HG02642 (cell line): ENCODE results near the gene FBXO2.

ENCODE experiments used
- ATAC-seq: cut with Tn5 transposase; IDR thresholded peaks from one replicate; pipeline ENCODE4 v1.9.1; 2021; ENCODE audit warnings: mild to moderate bottlenecking; ENCODE audit not compliant: unreplicated experiment, poor library complexity

FBXO2 gene, protein sequence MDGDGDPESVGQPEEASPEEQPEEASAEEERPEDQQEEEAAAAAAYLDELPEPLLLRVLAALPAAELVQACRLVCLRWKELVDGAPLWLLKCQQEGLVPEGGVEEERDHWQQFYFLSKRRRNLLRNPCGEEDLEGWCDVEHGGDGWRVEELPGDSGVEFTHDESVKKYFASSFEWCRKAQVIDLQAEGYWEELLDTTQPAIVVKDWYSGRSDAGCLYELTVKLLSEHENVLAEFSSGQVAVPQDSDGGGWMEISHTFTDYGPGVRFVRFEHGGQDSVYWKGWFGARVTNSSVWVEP

DNA sequence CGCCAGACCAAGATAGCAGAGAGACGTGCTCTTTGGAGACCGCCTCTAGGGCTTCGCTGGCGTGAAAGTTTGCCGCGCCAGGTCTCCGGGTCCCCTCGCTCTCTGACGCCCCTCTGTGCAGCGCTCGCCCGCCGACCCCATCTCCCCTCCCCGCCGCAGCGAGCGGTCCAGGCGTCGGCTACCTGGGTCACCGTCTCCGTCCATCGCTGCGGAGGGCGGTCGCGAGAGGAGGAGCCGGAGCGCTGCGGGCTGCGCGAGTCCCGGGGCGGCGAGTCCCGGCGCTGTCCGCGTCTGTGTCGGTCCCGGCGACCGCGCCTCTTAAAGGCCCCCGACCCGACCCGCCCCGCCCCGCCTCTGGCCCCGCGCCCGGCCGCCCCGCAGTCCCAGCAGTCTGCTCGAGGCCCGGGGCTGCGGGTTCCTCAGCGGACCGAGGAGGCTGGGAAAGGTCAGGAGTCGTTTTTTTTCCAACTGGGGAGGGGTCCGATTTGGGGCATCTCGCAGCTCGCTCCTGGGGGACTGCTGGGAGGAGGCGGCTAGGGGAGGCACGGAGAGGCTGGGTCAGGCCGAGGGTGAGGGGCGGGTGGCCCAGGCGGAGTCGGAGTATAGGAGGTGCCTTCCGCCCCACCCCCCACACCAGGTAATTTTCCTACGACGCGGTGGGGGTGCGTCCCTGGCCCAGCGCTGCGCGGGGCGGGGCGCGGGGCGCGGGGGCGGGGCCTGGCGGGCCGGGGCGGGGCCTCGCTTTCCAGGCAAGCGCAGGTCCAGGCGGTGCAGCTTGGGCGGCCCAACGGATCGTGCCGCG is at the start of gene FBXO2, which contains the start of gene FBXO44:
Gene FBXO2 (minus strand): TSS at position 293 of the 802 bp plus-strand sequence. CDS start 89 bp downstream, at position 204.
Gene FBXO44 (plus strand): TSS at position 741 of the 802 bp plus-strand sequence. CDS start 959 bp downstream, outside the sequence.
- ATAC-seq = peak; percentile 71

DNA sequence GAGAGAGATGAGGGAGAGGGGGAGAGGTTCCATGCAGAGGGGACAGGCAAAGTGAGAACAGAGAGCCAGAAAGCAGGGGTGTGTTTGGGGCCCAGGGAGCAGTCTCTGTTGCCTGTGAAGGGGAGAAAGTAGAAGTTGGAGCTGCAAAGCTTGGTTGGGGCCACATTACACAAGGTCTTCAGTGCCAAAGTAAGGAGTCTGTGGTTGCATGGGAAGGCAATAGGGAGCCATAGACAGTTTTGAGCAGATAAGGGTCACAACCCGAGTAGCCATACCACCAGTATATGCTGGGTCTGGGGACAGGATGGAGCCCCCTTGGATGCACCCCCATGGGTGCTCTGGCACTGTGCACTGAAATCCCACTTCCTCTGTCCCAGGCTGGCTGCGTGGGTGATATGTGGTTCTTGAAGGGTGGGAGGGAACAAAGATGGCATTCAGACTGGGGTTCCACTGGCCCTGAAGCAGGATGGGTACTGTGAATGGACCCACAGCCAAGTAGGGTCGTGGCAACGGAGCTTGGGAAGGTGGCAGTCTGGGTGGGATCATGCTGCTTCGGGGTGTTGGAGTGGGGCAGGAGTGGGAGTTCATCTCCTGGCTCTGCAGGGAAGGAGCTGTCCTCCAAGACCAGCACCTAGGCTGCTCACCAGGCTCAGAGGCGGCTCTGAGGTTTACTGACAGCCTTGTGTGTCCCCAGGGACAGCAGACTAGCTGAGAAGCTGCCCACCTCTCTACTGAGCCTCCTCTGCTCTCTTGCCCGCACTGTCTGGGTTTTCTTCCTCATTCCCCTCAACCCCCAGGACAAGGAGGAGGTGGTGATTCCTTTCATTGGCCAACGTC is 49.3 kb upstream of the FBXO2 start:
- ATAC-seq = no peak

DNA sequence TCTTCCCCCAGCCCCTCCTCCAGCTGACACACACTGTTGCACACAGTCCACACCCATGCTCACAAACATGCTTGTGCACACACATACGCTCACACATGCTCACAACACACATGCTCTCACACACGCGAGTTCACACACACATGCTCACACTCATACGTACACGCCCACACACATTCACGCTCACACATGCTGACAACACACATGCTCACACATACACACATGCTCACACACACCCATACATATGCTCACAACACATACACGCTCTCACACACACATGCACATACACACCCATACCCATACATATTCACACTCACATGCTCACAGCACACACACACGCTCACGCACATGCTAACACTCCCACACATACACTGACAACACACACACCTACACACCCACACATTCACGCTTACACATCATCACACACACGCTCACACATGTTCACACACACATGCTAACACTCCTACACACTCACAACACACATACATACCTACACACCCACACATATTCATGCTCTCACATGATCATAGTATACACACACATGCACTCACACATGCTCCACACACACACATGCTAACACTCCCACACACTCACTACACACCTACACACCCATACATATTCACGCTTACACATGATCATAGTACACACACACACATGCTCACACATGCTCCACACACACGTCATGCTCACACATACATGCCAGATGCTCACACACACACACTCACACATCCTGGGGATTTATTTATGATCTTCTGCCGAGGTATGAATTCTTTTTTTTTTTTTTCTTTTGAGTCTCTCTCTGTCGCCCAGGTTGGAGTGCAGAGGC is 48.0 kb upstream of the FBXO2 start:
- ATAC-seq = no peak

DNA sequence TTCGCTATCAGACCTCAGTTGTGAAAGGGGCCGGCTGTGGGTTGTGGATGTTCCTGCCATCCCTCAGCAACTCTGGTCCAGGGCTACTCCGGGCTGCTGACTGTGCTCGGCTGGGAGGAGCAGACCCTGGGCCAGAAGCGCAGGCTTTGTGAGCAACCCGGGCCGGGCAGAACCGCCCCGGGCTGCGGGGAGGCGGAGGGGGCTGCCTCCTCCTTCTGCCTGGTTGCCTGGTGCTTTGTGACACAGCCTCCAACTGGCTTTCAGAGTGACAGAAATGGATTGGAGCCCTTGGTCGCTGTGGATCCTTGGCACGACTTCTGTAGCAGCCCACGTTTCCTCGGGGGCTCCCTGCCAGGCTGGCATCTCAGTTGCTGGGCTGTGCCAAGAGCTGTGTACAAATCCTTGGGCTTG is 47.3 kb upstream of the FBXO2 start:
- ATAC-seq = no peak

DNA sequence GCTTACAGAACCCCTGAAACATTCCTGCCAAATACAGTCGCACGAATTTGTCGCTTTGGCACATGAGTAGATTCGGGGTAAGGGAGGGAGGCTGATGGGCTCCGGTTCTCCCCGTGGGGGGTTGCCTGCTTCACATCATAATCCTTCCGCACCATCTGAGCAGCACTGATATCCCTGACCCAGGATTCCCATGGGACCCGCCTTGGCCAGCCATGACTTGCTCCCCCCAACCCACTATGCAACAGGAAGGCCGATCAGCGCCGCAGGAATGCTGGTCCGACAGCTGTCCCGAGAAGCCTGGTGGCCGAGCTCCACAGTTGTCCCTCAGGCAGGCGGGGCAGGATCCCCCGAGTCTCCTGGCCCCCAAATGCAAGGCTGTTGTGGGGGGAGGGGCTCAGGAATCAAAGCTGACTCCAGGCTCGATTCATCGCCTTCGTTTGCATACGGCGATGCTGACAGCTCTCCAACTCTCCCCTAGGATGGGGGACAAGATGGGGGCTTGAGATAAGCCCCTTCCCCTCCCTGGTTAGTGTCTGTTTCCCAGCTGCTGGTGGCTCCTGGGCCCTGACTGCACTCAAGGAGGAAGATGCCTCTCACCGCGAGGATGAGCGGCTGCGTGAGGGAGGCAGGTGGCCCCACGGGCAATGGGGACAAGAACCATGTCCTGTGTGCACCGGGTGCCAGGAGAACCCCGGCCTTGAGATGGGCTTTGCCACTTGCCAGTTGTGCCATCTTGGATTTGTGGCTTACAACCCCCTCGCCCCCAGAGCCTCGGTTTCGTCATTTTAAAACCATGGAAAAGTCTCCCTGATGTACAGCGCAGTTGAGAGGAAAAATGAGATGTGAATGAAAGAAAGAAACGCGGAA is 46.6 kb upstream of the FBXO2 start:
- ATAC-seq = no peak

DNA sequence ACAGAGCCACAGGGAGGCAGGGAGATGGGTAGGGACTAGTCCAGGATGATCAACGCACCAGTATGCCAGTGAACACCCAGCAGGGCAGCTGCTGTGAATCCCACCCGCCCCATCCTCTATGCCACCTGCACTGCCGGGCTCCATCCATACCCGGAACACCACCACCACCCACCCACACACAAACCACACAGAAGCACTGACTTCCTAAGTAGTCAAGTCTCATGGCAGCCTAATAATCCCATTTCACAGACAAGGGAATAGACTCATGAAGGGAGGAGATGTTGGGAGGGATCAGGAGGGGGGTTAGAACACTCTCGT is 43.6 kb upstream of the FBXO2 start:
- no peak for ATAC-seq

DNA sequence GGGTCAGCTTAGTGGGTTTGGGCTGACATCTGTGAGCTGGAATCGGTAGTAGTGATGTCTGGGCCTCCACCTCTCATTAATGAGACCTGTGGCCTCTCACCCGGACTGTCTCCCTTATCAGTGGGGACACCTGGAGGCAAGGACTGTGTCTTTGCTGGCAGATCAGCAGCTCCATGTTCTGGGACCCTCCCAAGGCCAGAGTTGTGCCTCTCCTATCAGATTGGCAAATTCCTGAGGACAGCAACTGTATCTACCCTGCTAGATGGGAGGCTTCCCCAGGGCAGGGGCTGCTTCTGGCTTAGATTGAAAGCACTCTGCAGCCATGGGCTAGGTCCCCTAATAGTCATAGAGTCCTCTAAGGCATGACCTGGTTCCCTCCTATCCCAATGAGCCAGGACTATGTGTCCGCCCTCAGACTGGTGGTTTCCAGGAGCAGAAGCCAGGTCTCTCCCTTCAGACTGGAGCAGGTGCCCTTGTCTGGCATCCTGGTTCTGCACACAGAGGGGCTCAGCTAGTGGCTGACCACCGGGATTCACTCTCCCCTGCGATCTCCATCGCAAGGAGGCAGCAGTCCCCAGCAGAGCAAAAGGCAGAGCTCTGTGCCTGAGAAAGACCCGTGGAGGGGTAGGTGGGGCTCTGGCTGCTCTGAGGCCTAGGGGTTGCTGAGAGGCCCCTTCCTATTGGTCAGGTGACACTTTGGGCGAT is 43.1 kb upstream of the FBXO2 start:
- no peak for ATAC-seq

DNA sequence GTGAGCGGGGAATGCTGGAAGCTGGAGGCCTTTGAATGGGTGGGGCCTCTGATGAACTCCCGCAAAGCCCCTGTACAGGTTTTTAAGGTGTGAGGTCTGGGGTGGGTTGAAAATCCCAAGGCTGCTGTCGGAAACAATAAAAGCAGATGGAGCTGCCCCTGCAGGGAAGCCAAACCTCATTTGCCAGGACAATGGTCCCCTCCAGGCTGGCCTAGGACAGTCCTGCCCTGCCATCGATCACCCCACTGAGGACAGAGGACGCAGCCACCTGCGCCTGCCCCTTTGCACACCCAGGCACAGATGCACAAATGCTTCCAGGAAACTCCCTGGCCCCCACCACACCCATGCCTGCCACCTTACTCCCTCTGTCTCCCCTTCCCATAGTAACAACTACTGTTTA is 41.6 kb upstream of the FBXO2 start:
- no peak for ATAC-seq

DNA sequence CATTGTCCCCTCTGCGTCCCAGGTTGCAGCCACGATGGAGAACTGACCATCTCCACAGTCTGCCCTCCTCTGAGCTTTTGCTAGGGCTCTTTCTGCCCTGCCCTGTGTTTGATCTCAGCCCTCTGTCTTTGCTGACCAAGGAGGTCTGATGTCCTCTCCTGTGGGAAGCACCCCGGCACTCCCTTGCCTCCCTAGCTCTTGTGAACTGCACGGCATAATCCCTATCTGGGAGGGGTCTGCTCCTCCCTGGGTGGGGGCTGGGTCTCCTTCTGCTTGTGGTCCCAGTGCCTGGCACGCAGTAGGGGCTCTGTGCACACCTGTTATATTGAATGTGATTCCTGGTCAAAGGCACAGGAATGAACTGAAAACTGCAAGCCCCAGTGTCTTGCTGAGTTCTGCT is 39.7 kb upstream of the FBXO2 start:
- no peak for ATAC-seq

DNA sequence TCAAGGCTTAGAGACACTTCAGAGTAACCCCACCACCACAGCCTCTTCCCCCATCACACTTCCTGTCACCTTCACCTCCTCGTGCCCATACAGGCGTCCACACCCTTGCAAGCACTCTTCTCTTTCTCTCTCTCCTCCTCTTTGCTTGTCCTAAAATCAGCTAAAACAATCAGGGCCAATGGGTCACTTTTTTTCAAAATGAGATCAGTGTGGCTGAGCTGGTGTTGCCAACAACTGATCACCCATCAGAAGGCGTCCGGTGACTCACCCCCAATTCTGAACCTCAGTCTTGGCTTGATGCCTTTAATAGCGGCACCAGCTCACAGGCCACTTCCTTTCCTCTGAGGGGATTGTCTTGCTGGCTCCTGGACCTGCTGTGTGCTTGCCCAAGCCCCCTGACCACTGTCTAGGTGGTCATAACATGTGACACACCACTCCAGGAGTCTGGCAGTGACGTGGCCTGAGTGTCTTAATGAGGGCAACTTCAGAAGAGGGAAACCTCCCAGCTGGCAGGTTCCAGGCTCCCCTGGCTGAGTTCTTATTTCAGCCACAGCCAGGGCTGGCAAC is 38.9 kb upstream of the FBXO2 start:
- no peak for ATAC-seq

DNA sequence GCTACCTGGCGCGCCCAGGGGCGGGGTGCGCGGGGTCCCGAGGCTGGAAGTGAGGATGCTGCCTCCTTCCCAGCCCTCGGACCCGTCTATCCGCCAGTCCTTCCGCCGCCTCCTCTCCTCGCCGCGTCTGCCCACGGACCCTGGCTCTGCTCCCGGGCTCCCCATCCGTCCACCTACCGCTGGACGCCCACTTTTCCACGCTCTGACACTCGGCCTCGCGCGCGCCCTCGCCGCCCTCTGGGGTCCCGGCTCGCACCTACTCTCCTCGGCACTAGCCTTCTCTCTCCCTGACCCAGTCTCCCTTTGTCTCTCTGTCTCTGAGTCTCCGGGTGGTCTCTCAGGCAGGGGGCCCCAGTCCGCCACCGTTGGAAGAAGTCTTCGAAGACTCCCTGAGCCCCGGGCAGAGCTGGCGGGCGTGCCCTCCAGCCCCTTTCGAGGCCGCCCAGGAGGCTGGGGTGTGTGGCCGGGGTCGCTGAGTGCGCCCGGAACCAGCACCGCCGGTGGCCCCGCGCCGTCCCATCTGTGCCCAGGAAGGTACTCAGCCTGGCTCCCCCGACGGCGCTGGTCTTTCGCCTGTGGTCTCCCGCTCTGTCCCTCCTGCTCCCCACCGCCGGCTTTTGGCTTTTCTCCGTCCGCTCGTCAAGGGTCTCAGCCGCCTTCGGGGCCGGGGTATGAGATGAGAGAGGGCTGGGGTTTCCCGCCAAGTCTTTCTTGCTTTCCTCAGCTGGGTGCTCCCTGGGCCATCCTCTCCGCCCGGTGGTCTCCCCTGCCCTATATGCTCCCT is 37.9 kb upstream of the FBXO2 start:
- ATAC-seq = no peak

DNA sequence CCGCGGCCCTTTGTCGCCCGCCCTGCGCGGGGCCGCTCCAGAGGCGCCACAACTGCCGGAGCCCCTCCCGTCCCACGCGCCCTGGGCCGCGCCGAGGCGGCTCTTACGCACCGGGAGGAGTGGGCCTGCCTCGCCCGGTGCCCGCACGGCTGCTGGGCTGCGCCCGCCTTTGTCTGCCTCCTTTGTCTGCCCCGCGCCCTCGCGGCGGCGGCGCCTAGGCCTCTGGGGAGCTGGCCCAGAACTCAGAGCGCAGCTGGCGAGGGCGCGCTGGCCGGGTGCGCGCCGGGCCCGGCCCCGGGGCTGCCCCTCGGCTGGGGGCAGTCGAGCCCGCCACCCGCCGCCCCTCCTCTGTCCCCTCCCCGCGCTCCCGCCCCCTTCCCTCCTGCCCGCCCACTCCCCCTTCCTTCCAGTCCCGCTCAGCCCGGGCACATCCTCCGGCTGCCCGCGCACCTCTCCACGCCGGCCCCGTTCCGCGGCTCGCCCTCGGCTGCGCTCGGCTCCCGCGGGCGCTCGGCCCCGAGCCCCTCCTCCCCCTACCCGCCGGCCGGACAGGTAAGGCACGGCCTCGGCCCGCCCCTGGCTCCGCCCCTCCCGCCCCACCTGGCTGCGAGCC is 37.2 kb upstream of the FBXO2 start, which contains the start of gene DRAXIN:
Gene DRAXIN (plus strand): TSS at position 409 of the 613 bp plus-strand sequence. CDS start 14,549 bp downstream, outside the sequence.
- ATAC-seq = no peak

DNA sequence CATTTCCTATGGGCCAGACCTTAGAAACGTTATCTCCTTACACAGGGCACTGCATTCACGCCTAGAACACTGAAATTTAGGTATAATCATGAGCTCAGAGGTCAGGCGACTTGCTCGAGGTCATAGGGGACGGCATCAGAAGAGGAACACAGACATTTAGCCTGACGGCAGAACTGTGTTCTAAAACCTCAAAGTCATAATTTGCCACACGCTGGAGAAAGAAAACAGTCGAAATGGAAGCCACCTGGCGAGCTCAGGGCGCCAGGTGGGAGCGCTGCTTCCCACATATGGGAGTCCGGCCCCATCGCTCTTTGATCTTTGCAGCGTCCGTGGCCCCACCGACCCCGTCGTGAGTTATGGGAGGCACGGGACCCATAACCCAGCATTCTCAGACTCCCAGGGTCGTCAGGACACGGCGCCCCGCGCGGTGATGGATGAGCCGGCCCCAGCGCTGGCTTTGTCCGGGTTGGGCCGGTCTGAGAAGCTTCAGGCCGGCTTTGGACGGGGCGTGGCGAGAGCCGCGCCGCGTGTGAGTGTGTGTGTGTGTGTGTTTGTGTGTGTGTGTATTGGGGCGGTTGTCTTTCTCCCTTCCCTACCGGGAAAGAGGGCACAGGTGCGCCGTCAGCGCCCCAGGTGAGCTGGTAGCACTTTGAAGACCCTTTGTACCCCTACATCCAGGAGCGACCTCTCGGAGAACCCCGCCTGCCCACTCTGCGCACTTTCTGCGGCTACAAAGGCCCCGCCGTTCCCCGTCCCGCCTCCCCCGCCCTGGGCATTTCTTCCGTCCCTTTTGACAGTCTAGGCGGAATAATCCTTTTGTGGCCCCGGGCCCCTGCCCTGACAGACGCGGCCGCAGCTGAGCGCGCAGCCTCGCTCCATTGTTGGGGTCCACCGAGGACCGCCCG is 36.4 kb upstream of the FBXO2 start:
- no peak for ATAC-seq

DNA sequence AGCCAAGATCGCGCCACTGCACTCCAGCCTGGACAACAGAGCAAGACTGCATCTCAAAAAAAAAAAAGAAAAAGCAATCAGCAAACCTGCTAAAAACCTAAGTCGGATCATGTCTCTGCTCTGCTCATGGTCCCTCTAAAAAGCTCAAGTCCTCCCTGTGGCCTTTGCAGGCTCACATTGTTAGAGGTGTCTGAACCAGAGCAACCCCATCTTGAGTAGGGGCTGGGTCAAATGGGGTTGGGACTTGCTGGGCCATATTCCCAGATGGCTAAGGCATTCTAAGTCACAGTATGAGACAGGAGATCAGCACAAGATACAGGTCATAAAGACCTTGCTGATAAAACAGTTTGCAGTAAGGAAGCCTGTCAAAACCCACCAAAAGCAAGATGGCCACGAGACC is 34.3 kb upstream of the FBXO2 start:
- no peak for ATAC-seq

DNA sequence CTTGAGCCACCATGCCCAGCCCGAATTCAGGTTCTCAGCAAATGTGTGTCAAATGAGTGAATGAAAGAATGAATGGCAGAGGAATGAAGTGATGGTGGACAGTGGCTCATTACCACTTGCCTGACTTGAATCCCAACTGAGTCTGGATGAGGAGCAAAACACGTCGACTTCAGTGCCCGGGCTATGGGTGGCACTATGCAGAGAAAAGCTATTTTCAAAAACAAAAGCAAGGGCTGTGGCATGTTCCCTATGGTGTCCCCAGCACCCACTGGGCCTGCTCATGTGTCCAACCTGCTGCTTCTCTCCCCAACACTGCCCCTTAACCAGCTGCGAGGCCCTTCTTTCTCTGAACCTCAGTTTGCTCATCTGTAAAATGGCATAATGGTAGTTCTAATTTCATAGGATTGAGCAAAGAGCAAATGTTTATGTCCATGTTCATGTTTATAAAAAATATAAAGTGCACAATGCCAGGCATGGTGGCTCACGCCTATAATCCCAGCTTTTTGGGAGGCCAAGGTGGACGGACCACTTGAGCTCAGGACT is 31.1 kb upstream of the FBXO2 start:
- no peak for ATAC-seq

DNA sequence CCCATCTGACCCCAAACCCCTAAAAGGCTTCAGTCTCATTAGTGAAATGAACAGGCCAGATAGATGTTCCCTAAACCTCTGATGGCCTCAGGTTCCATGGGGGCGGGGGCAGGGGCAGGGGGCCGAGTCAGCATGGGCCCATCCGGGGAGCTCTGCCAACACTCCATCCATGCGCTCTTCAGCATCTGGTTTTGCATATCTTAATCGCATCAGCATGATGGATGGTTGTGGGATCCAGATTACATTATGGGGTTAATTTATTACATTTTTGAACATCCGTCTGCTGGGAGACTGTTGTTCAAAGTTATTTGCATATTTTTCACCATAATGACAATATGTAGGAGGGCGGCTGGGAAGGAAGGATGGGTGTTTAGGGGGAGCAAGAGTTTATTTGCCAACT is 29.8 kb upstream of the FBXO2 start:
- ATAC-seq = no peak
